Activated T-helper 1 cell treated with anti-CD3 and anti-CD28 coated beads, Interleukin-12 subunit alpha, Interleukin-12 subunit beta, Interleukin-2, Interleukin-4 antibody, amounts not matched to agents 30 ng/mL and 10 ng/mL and 1 ng/mL, durations not matched to agents 14 hours and 24 hours and 36 hours (primary cell): Measurements from ENCODE around the gene TTLL7. TPM values are rescaled to one million over a fixed set of nuclear protein-coding genes. Genes with fewer than 3 reads are reported as not detected.

Source experiments
- total RNA-seq: library from RNA; stranded (reverse); gene quantifications from 2 replicates; pipeline ENCODE4 v1.2.3, GENCODE V29; 2022

The TTLL7 gene
- total RNA-seq, 1 donor from 2014 or later, result 0.29 TPM

Other genes starting within 250 kb of the TTLL7 start
- 20.8 and 22.7 TPM in 2 replicates for gene PRKACB, start 145.1 kb upstream of the TTLL7 start, total RNA-seq